BE2C (cell line): ENCODE data around the gene LLGL1.
A peak's percentile ranks its signal among the peaks of the same experiment; 100 is the strongest.

Experiments used
- DNase-seq: peaks from one replicate; pipeline ENCODE4 v3.0.0-alpha.2; 2020
- H3K27me3 ChIP-seq: fragments of 250-450 bp; sonication (Bioruptor Pico); 2 replicates; pipeline ENCODE4 v1.5.1; 2020; ENCODE audit warnings: mild to moderate bottlenecking
- H3K36me3 ChIP-seq: fragments of 250-450 bp; sonication (Bioruptor Pico); 2 replicates; pipeline ENCODE4 v1.5.1; 2020; ENCODE audit warnings: mild to moderate bottlenecking
- H3K4me1 ChIP-seq: fragments of 250-450 bp; sonication (Bioruptor Pico); 2 replicates; pipeline ENCODE4 v1.5.1; 2020
- H3K4me3 ChIP-seq: 2 replicates; pipeline ENCODE4 v1.5.1; 2011; ENCODE audit warnings: low read depth, low read length
- H3K9me3 ChIP-seq: fragments of 250-450 bp; sonication (Bioruptor Pico); 2 replicates; pipeline ENCODE4 v1.5.1; 2020
- CTCF ChIP-seq: IDR thresholded peaks from 2 replicates; pipeline ENCODE4 v1.5.1; 2012; ENCODE audit warnings: mild to moderate bottlenecking, low read depth, low read length

LLGL1 gene

DNA sequence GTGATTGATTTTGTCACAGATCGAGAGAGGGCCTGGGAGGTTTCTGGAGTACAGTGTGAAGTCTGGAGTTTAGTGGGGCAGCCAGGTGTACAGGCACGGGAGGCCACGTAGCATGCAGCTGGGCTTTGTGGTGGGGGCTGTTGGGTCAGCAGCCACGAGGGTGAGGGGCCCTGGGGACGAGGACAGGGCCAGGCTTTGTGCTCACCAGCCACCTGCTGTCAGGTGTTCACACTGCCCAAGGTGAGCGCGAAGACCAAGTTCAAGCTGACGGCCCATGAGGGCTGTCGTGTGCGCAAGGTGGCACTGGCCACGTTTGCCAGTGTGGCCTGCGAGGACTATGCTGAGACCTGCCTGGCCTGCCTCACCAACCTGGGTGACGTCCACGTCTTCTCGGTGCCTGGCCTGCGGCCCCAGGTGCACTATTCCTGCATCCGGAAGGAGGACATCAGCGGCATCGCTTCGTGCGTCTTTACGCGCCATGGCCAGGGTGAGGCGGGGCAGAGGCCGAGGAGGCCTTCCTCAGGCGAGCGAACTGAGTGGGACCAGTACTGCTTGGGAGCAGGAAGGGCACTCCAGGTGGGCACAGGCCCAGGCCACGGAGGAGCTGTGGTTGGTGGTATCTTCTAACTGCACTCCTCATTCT, 15.9 kb downstream of the LLGL1 start:
- Histone ChIP-seq H3K36me3 (no peaks in the 10 kb centered on the region), H3K27me3 (no peaks in the 10 kb centered on the region), H3K4me1 (no peaks in the 10 kb centered on the region), H3K9me3 (no peaks in the 10 kb centered on the region), H3K4me3 (no peak overlapping the region)
- no peak for DNase-seq
- TF ChIP-seq CTCF = no peak

DNA sequence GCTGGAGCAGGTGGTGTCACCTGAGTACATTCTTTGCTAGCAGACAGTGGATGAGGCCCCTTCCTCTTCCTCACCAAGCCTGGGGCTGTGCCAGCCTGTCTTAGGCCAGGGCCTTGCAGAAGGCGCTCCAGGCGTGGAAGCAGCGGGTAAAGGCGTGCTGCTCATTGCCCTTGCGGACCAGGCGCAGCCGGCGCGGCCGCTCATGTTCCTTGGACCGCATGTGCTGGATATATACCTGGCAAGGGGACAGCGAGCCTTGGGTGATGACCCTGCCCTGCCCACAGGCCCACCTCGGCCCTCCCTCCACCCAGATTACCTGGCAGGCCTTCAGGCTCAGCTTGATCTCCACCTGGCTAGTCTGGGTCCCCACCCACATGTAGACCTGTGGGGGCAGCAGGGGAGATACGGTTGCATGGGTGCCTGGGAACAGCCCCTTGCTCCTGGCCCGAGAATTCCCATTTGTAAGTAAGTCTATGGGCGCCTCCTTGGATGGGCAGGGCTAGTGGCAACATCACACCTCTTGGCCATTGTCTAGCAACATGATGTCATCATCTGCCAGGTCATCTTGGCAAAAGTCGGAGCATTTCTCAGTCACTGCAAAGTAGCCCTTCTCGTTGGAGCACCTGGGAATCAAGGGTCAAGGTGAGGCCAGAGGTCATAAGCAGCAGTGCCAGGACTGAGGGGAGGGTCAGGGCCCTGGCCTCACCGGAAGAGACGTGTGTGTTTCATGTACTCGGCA, 19.8 kb downstream of the LLGL1 start:
- H3K4me1 ChIP-seq = no peaks in the 10 kb centered on the region
- no peaks in the 10 kb centered on the region for H3K9me3 ChIP-seq
- no peak for DNase-seq
- no peaks in the 10 kb centered on the region for H3K36me3 ChIP-seq
- no peaks in the 10 kb centered on the region for H3K27me3 ChIP-seq
- TF ChIP-seq CTCF = no peak
- H3K4me3 ChIP-seq = no peak overlapping the region

DNA sequence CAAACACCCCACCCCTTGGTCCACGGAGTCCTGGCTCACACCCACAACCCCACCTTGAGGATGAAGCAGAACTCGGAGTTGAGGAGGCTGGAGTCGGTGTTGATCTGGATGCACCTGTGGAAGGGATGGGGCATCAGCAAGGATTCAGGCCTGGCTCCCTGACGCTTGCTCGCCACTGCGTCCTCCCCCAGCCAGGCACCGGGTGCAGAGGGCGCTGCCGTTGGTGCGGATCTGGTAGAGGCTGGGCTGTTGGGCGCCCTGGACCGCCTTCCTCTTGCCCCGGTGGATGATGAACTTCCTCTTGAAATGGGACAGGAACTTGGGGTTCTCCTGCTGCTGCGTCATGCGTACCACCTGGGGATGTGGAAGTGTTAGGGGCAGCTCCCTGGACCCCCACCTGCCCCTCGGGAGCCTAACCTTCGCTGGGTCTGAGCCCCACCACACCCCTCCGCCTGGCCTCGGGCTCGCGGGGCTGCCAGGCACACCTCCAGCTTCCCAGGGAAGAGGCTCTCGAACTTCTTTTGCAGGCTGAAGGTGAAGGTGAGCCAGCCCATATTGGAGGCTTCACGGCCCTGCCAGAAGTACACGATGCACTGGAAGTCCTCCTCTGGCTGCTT, 20.8 kb downstream of the LLGL1 start:
- Histone ChIP-seq H3K9me3 (no peaks in the 10 kb centered on the region), H3K36me3 (no peaks in the 10 kb centered on the region), H3K4me3 (0 out of 2 replicates have a peak overlapping the region, but pooled peaks have one; percentile 26), H3K4me1 (no peaks in the 10 kb centered on the region), H3K27me3 (no peaks in the 10 kb centered on the region)
- TF ChIP-seq CTCF = no peak
- DNase-seq = no peak

DNA sequence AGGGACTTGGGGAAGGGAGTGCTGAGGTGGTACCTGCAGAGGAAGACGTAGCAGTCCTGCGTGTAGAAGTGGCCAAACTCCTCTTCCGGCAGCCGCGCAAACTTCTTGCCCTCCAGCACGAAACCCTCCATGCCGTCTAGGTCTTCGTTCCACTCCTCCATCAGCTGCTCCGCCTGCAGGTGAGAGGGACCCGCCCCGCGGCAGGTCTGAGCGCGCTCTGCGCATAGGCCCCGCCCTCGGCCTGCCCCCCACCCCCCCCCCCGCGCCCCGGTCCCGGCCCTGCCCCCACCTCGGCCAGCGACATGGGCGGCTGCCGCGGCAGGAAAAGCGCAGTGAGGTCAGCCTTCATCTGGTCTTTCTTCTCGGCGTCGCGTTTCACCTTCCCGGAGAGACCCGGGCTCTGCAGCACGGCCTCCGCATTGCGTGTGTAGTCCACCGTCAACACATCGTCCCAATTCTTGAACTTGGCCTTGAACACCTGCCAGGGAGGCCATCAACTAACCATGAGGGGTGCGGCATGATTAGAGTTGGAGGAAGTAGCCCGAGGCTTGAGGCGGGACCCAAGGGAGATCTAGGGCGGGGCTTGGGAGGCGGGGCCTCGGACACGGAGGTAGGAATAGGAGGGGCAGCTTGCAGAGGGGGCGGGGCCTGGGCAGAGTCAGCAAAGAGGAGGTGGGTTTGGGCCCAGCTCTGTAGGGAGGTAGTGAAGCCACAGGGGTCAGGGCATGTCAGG, 21.6 kb downstream of the LLGL1 start:
- TF ChIP-seq CTCF = no peak
- Histone ChIP-seq H3K36me3 (no peaks in the 10 kb centered on the region), H3K27me3 (no peaks in the 10 kb centered on the region), H3K4me1 (no peaks in the 10 kb centered on the region), H3K4me3 (peak overlapping the region; percentile 44), H3K9me3 (no peaks in the 10 kb centered on the region)
- DNase-seq = peak; percentile 72

DNA sequence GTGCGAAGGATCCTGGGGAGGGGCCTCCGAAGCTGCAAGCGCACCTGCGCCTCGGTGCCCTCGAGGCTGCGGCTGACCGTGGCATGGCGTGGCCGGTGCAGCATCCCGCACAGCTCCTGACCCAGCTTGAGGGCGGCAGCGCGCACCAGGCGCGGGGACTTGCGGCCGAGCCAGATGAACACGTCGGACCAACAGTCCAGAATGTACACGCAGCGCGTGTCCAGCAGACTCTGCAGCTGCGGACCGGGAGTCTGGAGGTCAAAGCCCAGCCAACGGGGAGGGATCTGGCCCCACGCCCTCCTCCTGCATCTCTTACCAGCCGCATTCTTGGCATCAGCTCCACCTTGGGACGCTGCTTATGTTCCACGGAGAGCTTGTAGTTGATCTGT, 22.2 kb downstream of the LLGL1 start:
- Histone ChIP-seq H3K4me1 (no peaks in the 10 kb centered on the region), H3K27me3 (no peaks in the 10 kb centered on the region), H3K9me3 (no peaks in the 10 kb centered on the region), H3K4me3 (no peak overlapping the region), H3K36me3 (no peaks in the 10 kb centered on the region)
- TF ChIP-seq CTCF = no peak
- DNase-seq = no peak
